Subcutaneous abdominal adipose tissue (tissue), 5 donors: Measurements from ENCODE around the gene FLNA.

ENCODE experiments used
- H3K27ac ChIP-seq: one replicate; pipeline ENCODE4 v1.7.0; 2013; ENCODE audit warnings: low read depth, mild to moderate bottlenecking, inconsistent platforms, low read length, moderate library complexity
- H3K27me3 ChIP-seq, 5 donors: one replicate each; pipeline ENCODE4 v1.7.0; 2013; ENCODE audit warnings: low read length in 5 of 5, inconsistent platforms in 1 of 5; ENCODE audit not compliant: control insufficient read depth in 5 of 5, insufficient read depth in 4 of 5
- H3K36me3 ChIP-seq, 5 donors: one replicate each; pipeline ENCODE4 v1.7.0; 2013; ENCODE audit warnings: low read length in 5 of 5; ENCODE audit not compliant: control insufficient read depth in 5 of 5, insufficient read depth in 5 of 5
- H3K4me1 ChIP-seq, 5 donors: one replicate each; pipeline ENCODE4 v1.7.0; 2013; ENCODE audit warnings: low read length in 5 of 5, mild to moderate bottlenecking in 3 of 5, moderate library complexity in 1 of 5; ENCODE audit not compliant: control insufficient read depth in 5 of 5, insufficient read depth in 5 of 5
- H3K4me3 ChIP-seq, 5 donors: one replicate each; pipeline ENCODE4 v1.7.0; 2013; ENCODE audit warnings: low read length in 5 of 5, low read depth in 1 of 5
- H3K9ac ChIP-seq, 5 donors: one replicate each; pipeline ENCODE4 v1.7.0; 2013; ENCODE audit warnings: low read length in 5 of 5, mild to moderate bottlenecking in 4 of 5, moderate library complexity in 3 of 5
- H3K9me3 ChIP-seq, 5 donors: one replicate each; pipeline ENCODE4 v1.7.0; 2013; ENCODE audit warnings: low read length in 5 of 5; ENCODE audit not compliant: control insufficient read depth in 5 of 5
- donor health status: healthy.
- donor health status: healthy.
- donor health status: healthy.
- donor health status: healthy.
- donor health status: healthy.

Gene FLNA, protein sequence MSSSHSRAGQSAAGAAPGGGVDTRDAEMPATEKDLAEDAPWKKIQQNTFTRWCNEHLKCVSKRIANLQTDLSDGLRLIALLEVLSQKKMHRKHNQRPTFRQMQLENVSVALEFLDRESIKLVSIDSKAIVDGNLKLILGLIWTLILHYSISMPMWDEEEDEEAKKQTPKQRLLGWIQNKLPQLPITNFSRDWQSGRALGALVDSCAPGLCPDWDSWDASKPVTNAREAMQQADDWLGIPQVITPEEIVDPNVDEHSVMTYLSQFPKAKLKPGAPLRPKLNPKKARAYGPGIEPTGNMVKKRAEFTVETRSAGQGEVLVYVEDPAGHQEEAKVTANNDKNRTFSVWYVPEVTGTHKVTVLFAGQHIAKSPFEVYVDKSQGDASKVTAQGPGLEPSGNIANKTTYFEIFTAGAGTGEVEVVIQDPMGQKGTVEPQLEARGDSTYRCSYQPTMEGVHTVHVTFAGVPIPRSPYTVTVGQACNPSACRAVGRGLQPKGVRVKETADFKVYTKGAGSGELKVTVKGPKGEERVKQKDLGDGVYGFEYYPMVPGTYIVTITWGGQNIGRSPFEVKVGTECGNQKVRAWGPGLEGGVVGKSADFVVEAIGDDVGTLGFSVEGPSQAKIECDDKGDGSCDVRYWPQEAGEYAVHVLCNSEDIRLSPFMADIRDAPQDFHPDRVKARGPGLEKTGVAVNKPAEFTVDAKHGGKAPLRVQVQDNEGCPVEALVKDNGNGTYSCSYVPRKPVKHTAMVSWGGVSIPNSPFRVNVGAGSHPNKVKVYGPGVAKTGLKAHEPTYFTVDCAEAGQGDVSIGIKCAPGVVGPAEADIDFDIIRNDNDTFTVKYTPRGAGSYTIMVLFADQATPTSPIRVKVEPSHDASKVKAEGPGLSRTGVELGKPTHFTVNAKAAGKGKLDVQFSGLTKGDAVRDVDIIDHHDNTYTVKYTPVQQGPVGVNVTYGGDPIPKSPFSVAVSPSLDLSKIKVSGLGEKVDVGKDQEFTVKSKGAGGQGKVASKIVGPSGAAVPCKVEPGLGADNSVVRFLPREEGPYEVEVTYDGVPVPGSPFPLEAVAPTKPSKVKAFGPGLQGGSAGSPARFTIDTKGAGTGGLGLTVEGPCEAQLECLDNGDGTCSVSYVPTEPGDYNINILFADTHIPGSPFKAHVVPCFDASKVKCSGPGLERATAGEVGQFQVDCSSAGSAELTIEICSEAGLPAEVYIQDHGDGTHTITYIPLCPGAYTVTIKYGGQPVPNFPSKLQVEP (N-terminal part only)

GRCh38 chrX:154374313-154375155 lies at the start of gene FLNA:
TSS of gene FLNA (minus strand) at chrX:154374634. CDS start at chrX:154371245, 3,389 bp downstream.
- H3K9me3 ChIP-seq, result no peaks in the 10 kb centered on the region
- H3K4me1 ChIP-seq, result peaks cover 4 to 44% (median 33%) of the 10 kb centered on the region in 5 donors
- H3K27me3 ChIP-seq, result peaks cover 0 to 12% (median 8%) of the 10 kb centered on the region in 5 donors
- no peak within 1 kb of the TSS for H3K27ac ChIP-seq
- peak within 1 kb of the TSS in 4 of 5 donors; percentile 22 to 53 (median 48) for H3K4me3 ChIP-seq
- peak within 1 kb of the TSS in 2 of 5 donors; percentile 19 to 35 for H3K9ac ChIP-seq
- H3K36me3 ChIP-seq, result no peaks in the 10 kb centered on the region

- H3K9me3 ChIP-seq, result no peaks in the 10 kb centered on the region
- H3K27me3 ChIP-seq, result peaks cover 0 to 8% (median 2%) of the 10 kb centered on the region in 5 donors
- H3K4me1 ChIP-seq, result peaks cover 0 to 5% (median 0%) of the 10 kb centered on the region in 5 donors
- H3K4me3 ChIP-seq, result no peak overlapping the region
- H3K9ac ChIP-seq, result no peak overlapping the region
- peaks cover 0 to 22% (median 11%) of the 10 kb centered on the region in 5 donors for H3K36me3 ChIP-seq
- H3K27ac ChIP-seq, result no peak overlapping the region
Measured at GRCh38 chrX:154420402-154420756, 45.9 kb upstream of the FLNA start.

GRCh38 chrX:154419688-154420401 lies 45.4 kb upstream of the FLNA start:
- no peak overlapping the region for H3K9ac ChIP-seq
- H3K4me1 ChIP-seq, result peaks cover 0 to 5% (median 0%) of the 10 kb centered on the region in 5 donors
- H3K9me3 ChIP-seq, result no peaks in the 10 kb centered on the region
- H3K27ac ChIP-seq, result no peak overlapping the region
- no peak overlapping the region for H3K4me3 ChIP-seq
- peaks cover 0 to 8% (median 2%) of the 10 kb centered on the region in 5 donors for H3K27me3 ChIP-seq
- peaks cover 0 to 27% (median 11%) of the 10 kb centered on the region in 5 donors for H3K36me3 ChIP-seq

GRCh38 chrX:154419189-154419588 lies 44.8 kb upstream of the FLNA start:
- H3K9me3 ChIP-seq, result no peaks in the 10 kb centered on the region
- H3K36me3 ChIP-seq, result peaks cover 0 to 28% (median 11%) of the 10 kb centered on the region in 5 donors
- peaks cover 0 to 8% (median 2%) of the 10 kb centered on the region in 5 donors for H3K27me3 ChIP-seq
- no peak overlapping the region for H3K4me3 ChIP-seq
- H3K9ac ChIP-seq, result no peak overlapping the region
- peaks cover 0 to 5% (median 0%) of the 10 kb centered on the region in 5 donors for H3K4me1 ChIP-seq
- H3K27ac ChIP-seq, result no peak overlapping the region

GRCh38 chrX:154417157-154417556 lies 42.7 kb upstream of the FLNA start:
- Histone ChIP-seq H3K27ac (no peak overlapping the region), H3K27me3 (peaks cover 0 to 14% (median 5%) of the 10 kb centered on the region in 5 donors), H3K36me3 (peaks cover 0 to 35% (median 15%) of the 10 kb centered on the region in 5 donors), H3K4me3 (no peak overlapping the region), H3K9me3 (no peaks in the 10 kb centered on the region), H3K4me1 (peaks cover 0 to 13% (median 9%) of the 10 kb centered on the region in 5 donors), H3K9ac (no peak overlapping the region)

GRCh38 chrX:154413142-154413541 lies 38.7 kb upstream of the FLNA start:
- Histone ChIP-seq H3K27ac (no peak overlapping the region), H3K9ac (no peak overlapping the region), H3K4me3 (no peak overlapping the region), H3K9me3 (no peaks in the 10 kb centered on the region), H3K4me1 (peaks cover 3 to 25% (median 18%) of the 10 kb centered on the region in 5 donors), H3K27me3 (peaks cover 0 to 18% (median 5%) of the 10 kb centered on the region in 5 donors), H3K36me3 (peaks cover 0 to 17% (median 4%) of the 10 kb centered on the region in 5 donors)

GRCh38 chrX:154412468-154412867 lies 38.0 kb upstream of the FLNA start:
- peaks cover 0 to 17% (median 4%) of the 10 kb centered on the region in 5 donors for H3K36me3 ChIP-seq
- no peaks in the 10 kb centered on the region for H3K9me3 ChIP-seq
- H3K9ac ChIP-seq, result peak overlapping the region in 2 of 5 donors; percentile 48 to 69
- H3K27ac ChIP-seq, result peak overlapping the region; percentile 60
- peaks cover 3 to 25% (median 18%) of the 10 kb centered on the region in 5 donors for H3K4me1 ChIP-seq
- peaks cover 0 to 18% (median 5%) of the 10 kb centered on the region in 5 donors for H3K27me3 ChIP-seq
- H3K4me3 ChIP-seq, result peak overlapping the region in 4 of 5 donors; percentile 32 to 74 (median 64)

- Histone ChIP-seq H3K27ac (peak overlapping the region; percentile 60), H3K4me3 (peak overlapping the region; percentile 32 to 74 (median 64)), H3K9me3 (no peaks in the 10 kb centered on the region), H3K36me3 (peaks cover 0 to 17% (median 4%) of the 10 kb centered on the region in 5 donors), H3K4me1 (peaks cover 3 to 25% (median 18%) of the 10 kb centered on the region in 5 donors), H3K9ac (peak overlapping the region in 4 of 5 donors; percentile 48 to 70 (median 62)), H3K27me3 (peaks cover 0 to 18% (median 5%) of the 10 kb centered on the region in 5 donors)
Measured at GRCh38 chrX:154411981-154412340, 37.5 kb upstream of the FLNA start.
